Endothelial cell of umbilical vein (primary cell): ENCODE results near the gene ACOT11. TPM values are rescaled to one million over a fixed set of nuclear protein-coding genes. Genes with fewer than 3 reads are reported as not detected.

Experiments used
- BruUV-seq: library from RNA; stranded (reverse); fragments of 400-500 nt; replicated peaks from 2 replicates; lab custom pipeline; 2021; lab: Mats Ljungman, UMichigan
- CTCF ChIA-PET: fragments of 300-600, 350-600 bp; sonication (Branson Sonifier 250); formaldehyde crosslinking; loops from one replicate; lab custom pipeline; 2021; ENCODE audit warnings: antibody characterized with exemption, inconsistent platforms; lab: Charles Lee
- POLR2A ChIA-PET: fragments of 300-600, 350-600 bp; sonication (Branson Sonifier 250); formaldehyde crosslinking; loops from one replicate; lab custom pipeline; 2021; ENCODE audit warnings: antibody characterized with exemption, inconsistent platforms; lab: Charles Lee
- DNase-seq: peaks from one replicate; pipeline ENCODE4 v3.0.0-alpha.2; 2011; ENCODE audit warnings: low read depth, low spot score
- FAIRE-seq: peaks from 2 replicates; lab custom pipeline; 2011; peaks lifted over from hg19 to GRCh38; lab: Jason Lieb, UNC
- H2AFZ ChIP-seq: 2 replicates; pipeline ENCODE4 v1.6.0; 2012; ENCODE audit warnings: low read depth, low read length, control low read depth, inconsistent platforms
- H3K27ac ChIP-seq: 2 replicates; pipeline ENCODE4 v1.5.1; 2011; ENCODE audit warnings: low read depth, mild to moderate bottlenecking, control low read depth, low read length, moderate library complexity; ENCODE audit not compliant: insufficient read depth
- H3K27me3 ChIP-seq, 2 experiments: 2 replicates each; pipeline versions ENCODE4 v1.6.0 to v1.6.1; 2011; ENCODE audit warnings: low read length in 2 of 2, mixed read lengths in 1 of 2; ENCODE audit not compliant: control insufficient read depth in 2 of 2, insufficient read depth in 2 of 2
- H3K36me3 ChIP-seq, 2 experiments: 2 replicates in 1 of 2; 3 replicates in 1 of 2; pipeline ENCODE4 v1.5.1; 2011; ENCODE audit warnings: low read length in 2 of 2, mild to moderate bottlenecking in 1 of 2, moderate library complexity in 1 of 2; ENCODE audit not compliant: control insufficient read depth in 2 of 2, insufficient read depth in 2 of 2; ENCODE audit errors: extremely low read depth in 1 of 2
- H3K4me1 ChIP-seq: 3 replicates; pipeline ENCODE4 v1.5.1; 2011; ENCODE audit warnings: mild to moderate bottlenecking, low read length; ENCODE audit not compliant: control insufficient read depth, insufficient read depth; ENCODE audit errors: extremely low read depth
- H3K4me2 ChIP-seq: 2 replicates; pipeline ENCODE4 v1.6.1; 2011; ENCODE audit warnings: low read length, control low read depth, mixed read lengths; ENCODE audit not compliant: insufficient read depth
- H3K4me3 ChIP-seq, 3 experiments: fragments of 200-600 bp in 1 of 3; sonication (generic), shearing (Covaris generic) in 1 of 3; replicated peaks in 1 of 3; 2 replicates each; pipeline ENCODE4 v1.5.1; 2011 to 2016; ENCODE audit warnings: control low read depth in 3 of 3, low read length in 3 of 3, mild to moderate bottlenecking in 2 of 3, inconsistent platforms in 1 of 3, low read depth in 1 of 3, moderate library complexity in 1 of 3; ENCODE audit not compliant: insufficient read depth in 1 of 3
- H3K79me2 ChIP-seq: 2 replicates; pipeline ENCODE4 v1.6.0; 2012; ENCODE audit warnings: low read length, inconsistent platforms; ENCODE audit not compliant: control insufficient read depth, insufficient read depth
- H3K9ac ChIP-seq: replicated peaks from 2 replicates; pipeline ENCODE3; 2011; ENCODE audit warnings: low read length, control low read depth; ENCODE audit not compliant: insufficient read depth; ENCODE audit errors: extremely low read depth
- H3K9me1 ChIP-seq: replicated peaks from 3 replicates; pipeline ENCODE4 v1.6.0; 2011; ENCODE audit warnings: mild to moderate bottlenecking, low read length; ENCODE audit not compliant: control insufficient read depth, insufficient read depth; ENCODE audit errors: extremely low read depth
- H3K9me3 ChIP-seq: replicated peaks from 2 replicates; pipeline ENCODE4 v1.5.1; 2012; ENCODE audit warnings: low read length, inconsistent platforms; ENCODE audit not compliant: control insufficient read depth, insufficient read depth
- H4K20me1 ChIP-seq: replicated peaks from 2 replicates; pipeline ENCODE3; 2011; ENCODE audit warnings: mild to moderate bottlenecking, low read length; ENCODE audit not compliant: control insufficient read depth, insufficient read depth; ENCODE audit errors: extremely low read depth
- CTCF ChIP-seq, 2 donors: IDR thresholded peaks; 1 replicate in 1 of 2; 2 replicates in 1 of 2; pipeline ENCODE4 v1.5.1; 2011; ENCODE audit warnings: low read length in 2 of 2, mild to moderate bottlenecking in 2 of 2, moderate library complexity in 2 of 2, control low read depth in 1 of 2, inconsistent platforms in 1 of 2, low read depth in 1 of 2; ENCODE audit not compliant: insufficient read depth in 1 of 2; ENCODE audit errors: extremely low read depth in 1 of 2
- EZH2 ChIP-seq: IDR thresholded peaks from 2 replicates; pipeline ENCODE4 v1.6.1; 2012; ENCODE audit warnings: borderline replicate concordance, low read depth, mild to moderate bottlenecking, moderate library complexity, low read length, inconsistent platforms; ENCODE audit not compliant: severe bottlenecking
- FOS ChIP-seq: IDR thresholded peaks from 2 replicates; pipeline ENCODE4 v1.6.1; 2011; ENCODE audit warnings: mild to moderate bottlenecking, low read length, moderate library complexity, borderline replicate concordance; ENCODE audit not compliant: insufficient read depth
- GATA2 ChIP-seq: IDR thresholded peaks from 2 replicates; pipeline ENCODE4 v1.7.0; 2011; ENCODE audit warnings: low read depth, mild to moderate bottlenecking, moderate library complexity, mixed read lengths, low read length; ENCODE audit not compliant: insufficient read length, insufficient read depth
- JUN ChIP-seq: IDR thresholded peaks from 2 replicates; pipeline ENCODE4 v1.6.1; 2011; ENCODE audit warnings: borderline replicate concordance, low read depth; ENCODE audit not compliant: insufficient read length, insufficient read depth
- MAX ChIP-seq: IDR thresholded peaks from 2 replicates; pipeline ENCODE4 v1.6.1; 2011; ENCODE audit not compliant: insufficient read depth, insufficient read length
- MYC ChIP-seq: IDR thresholded peaks from one replicate; pipeline ENCODE4 v1.6.1; 2011; ENCODE audit warnings: mild to moderate bottlenecking, low read depth, low read length
- POLR2A ChIP-seq: IDR thresholded peaks from 2 replicates; pipeline ENCODE4 v1.6.1; 2012; ENCODE audit warnings: low read depth, mild to moderate bottlenecking, control low read depth, low read length
- POLR2AphosphoS5 ChIP-seq: IDR thresholded peaks from 2 replicates; pipeline ENCODE4 v1.6.1; 2012; ENCODE audit warnings: low read depth, mild to moderate bottlenecking, control low read depth, low read length, moderate library complexity; ENCODE audit not compliant: insufficient read depth
- dilution Hi-C: fragments of 300-500 bp; cut with MboI; formaldehyde crosslinking; loops from one replicate; pipeline ENCODE4 v1.15.0; 2019; ENCODE audit warnings: low sequenced_read_pairs; ENCODE audit not compliant: extremely low pct_ligation_motif_present
- intact Hi-C: fragments of 100-400 bp; cut with micrococcal nuclease; formaldehyde crosslinking; loops from one replicate; pipeline ENCODE4 v1.10.0; 2022
- polyA plus RNA-seq, 4 experiments: library from polyadenylated mRNA; depleted of rRNA in 3 of 4; stranded (reverse) in 3 of 4; unstranded in 1 of 4; fragments of >200 nt; gene quantifications; 2 replicates each; pipeline versions ENCODE4 v1.2.1 to v1.2.3, GENCODE V29; 2011 to 2012; ENCODE audit warnings: missing spikeins in 1 of 4
- total RNA-seq: library from RNA; stranded (reverse); gene quantifications from 2 replicates; pipeline ENCODE4 v1.2.3, GENCODE V29; 2021

ACOT11 gene
- total and polyA plus RNA-seq, 2 donors (not counting 3 experiments of a cell fraction or from before 2014, with no cell fraction given): 4.5 to 5.4 TPM

DNA sequence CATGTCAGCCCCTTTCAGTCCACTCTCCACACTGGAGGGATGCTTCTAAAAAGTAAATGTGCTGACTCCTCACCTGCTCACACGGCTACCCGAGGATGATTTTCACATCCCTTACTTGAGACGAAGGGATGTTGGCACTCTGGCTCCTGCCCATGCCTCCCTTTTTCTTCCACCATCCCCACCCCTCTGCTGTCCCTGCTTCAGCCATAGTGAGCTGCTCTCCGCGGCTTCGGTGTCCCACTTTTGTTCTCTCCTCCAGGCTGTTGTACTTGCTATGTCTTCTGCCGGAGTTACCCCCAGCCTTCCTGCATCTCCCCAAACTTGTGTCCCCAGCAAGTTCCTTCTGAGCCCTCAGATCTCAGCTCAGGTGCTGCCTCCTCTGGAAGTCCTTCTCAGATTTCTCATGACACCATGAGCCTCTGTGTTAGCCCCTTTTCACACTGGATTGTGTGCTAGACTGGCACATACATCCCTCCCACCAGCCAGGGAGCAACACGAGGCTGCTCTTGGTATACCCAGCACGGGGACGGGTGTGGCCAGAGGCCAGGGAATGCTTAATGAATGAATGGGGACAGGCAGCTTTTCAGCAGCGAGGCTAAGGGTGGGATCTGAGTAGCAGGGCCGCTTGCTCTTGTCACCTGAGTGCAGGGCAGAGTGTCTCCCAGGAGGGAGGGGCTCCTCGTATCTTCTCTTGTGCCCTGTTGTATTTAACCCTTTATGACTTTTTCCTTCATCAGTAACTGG, 1.3 kb downstream of the ACOT11 start:
- TF ChIP-seq MAX (no peak), CTCF (IDR thresholded peaks at IDR 0.05; ENCODE audit: extremely low read depth in 1 of 2, insufficient read depth in 1 of 2, low read depth in 1 of 2, low read length in 2 of 2) (no peak), JUN (no peak), FOS (no peak), POLR2AphosphoS5 (no peak), POLR2A (no peak), EZH2 (no peak), GATA2 (no peak), MYC (no peak)
- H3K4me2 ChIP-seq: no peak overlapping the region
- dilution Hi-C loops: no loop called here

More for the DNA sequence above, 1.3 kb downstream of the ACOT11 start:
- no peaks in the 10 kb centered on the region for H3K9me1 ChIP-seq
- POLR2A ChIA-PET: no interaction called here
- CTCF ChIA-PET: interaction anchor here (0.7 to 2.9 kb wide), 4 partner anchors 14 to 50 kb away, joined by 3 to 13 read pairs (median 4); no protein-coding TSS in a partner anchor
- no peaks in the 10 kb centered on the region for H4K20me1 ChIP-seq
- H3K36me3 ChIP-seq: no peaks in the 10 kb centered on the region
- intact Hi-C loops: no loop called here
- H3K4me1 ChIP-seq: no peaks in the 10 kb centered on the region
- H3K9ac ChIP-seq: no peak overlapping the region
- H3K27me3 ChIP-seq: no peaks in the 10 kb centered on the region
- H2AFZ ChIP-seq: no peak overlapping the region
- H3K79me2 ChIP-seq: no peaks in the 10 kb centered on the region
- BruUV-seq: no TSS peak
- FAIRE-seq (no peak), DNase-seq (no peak)
- no peak overlapping the region for H3K27ac ChIP-seq
- H3K4me3 ChIP-seq: no peak overlapping the region
- no peaks in the 10 kb centered on the region for H3K9me3 ChIP-seq
